Daoy (cell line): ENCODE data around the gene SNX14. TPM values are rescaled to one million over a fixed set of nuclear protein-coding genes. Genes with fewer than 3 reads are reported as not detected.

Source experiments
- DNase-seq: peaks from one replicate; pipeline ENCODE4 v3.0.0-alpha.2; 2015; ENCODE audit warnings: low read depth
- total RNA-seq: library from RNA; depleted of rRNA; stranded (reverse); fragments of >200 nt; shearing (Covaris generic); gene quantifications from 2 replicates; pipeline ENCODE4 v1.2.3, GENCODE V29; 2014

Gene SNX14
- total RNA-seq, 1 experiment from 2014 or later, result 134 TPM

DNA sequence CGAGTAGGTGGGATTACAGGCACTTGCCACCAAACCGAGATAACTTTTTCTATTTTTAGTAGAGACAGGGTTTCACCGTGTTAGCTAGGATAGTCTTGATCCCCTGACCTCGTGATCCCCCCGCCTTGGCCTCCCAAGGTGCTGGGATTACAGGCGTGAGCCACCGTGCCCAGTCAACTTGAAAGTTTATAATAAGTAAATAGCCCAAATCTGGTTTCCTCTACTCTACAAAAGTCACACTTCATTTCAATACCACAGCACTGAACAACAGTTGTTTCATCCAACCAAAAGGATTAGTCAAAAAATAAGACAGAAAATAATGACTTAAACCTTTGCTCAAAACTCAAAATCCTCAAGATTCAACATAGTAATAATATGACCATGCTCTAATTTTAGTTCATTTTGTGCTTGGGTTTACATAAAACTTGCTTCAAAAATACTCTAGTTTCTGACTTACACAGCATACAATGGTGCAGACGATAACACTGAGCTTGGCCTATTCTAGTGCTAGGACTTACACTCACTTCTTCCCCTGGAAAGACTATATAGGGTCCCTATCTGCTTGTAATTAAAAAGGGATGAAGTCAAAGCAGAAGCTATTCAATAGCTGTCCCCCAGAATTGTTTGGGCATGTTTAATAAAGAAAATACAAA, 87.1 kb downstream of the SNX14 start:
- no peak for DNase-seq

DNA sequence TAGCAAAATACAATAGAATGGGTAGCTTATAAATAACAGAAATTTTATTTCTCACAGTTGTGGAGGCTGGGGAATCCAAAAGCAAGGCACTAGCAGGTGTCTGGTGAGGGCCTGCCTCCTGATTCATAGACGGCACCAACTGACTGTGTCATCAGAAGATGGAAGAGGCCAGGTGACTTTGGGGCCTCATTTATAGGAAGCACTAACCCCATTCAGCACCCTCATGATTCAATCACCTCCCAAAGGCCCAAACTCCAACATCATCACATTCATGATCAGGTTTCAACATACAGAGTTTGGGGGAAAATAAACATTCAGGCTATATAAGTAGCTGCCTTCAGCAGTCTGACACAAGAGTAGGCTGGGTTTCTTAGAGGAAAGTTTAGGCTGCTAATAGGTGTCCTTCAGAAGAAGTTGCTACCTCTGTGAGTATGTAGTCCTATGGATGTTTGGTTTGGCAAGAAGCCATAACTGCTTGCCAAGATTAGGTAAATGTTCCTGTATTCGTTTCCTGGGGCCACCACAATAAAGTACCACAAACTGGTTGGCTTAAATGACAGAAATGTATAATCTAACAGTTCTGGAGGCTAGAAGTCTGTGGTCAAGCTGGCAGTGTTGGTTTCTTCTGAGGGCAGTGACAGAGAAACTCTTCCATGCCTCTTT, 94.9 kb downstream of the SNX14 start:
- DNase-seq, result peak; percentile 68

DNA sequence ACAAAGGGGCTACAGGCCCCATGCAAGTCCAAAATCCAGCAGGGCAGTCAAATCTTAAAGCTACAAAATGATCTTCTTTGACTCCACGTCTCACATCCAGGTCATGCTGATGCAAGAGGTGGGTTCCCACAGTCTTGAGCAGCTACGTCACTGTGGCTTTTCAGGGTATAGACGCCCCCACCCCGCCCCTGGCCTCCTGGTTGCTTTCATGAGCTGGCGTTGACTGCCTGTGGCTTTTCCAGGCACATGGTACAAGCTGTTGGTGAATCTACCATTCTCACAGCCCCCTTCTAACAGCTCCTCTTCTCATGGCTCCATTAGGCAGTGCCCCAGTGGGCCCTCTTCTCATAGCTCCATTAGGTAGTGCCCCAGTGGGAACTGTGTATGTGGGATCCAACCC, 96.8 kb downstream of the SNX14 start:
- no peak for DNase-seq

DNA sequence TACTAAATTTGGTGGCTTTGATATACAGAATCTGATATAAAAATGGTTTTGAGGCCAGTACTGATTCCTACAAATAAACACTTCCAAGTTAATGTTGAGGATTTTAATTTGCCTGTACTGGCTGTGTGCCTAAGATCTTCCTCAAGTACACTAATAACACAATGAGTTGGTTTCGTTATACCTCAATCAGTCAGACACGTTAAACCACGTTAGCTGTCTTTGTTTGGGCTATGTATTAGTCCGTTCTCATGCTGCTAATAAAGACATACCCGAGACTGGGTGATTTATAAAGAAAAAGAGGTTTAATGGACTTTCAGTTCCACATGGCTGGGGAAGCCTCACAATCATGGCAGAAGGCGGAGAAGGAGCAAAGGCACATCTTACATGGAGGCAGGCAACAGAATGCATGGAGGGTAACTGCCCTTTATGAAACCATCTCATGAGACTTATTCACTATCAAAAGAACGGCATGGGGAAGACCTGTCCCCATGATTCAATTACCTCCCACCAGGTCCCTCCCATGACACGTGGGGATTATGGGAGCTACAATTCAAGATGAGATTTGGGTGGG, 97.6 kb downstream of the SNX14 start:
- DNase-seq, result no peak

DNA sequence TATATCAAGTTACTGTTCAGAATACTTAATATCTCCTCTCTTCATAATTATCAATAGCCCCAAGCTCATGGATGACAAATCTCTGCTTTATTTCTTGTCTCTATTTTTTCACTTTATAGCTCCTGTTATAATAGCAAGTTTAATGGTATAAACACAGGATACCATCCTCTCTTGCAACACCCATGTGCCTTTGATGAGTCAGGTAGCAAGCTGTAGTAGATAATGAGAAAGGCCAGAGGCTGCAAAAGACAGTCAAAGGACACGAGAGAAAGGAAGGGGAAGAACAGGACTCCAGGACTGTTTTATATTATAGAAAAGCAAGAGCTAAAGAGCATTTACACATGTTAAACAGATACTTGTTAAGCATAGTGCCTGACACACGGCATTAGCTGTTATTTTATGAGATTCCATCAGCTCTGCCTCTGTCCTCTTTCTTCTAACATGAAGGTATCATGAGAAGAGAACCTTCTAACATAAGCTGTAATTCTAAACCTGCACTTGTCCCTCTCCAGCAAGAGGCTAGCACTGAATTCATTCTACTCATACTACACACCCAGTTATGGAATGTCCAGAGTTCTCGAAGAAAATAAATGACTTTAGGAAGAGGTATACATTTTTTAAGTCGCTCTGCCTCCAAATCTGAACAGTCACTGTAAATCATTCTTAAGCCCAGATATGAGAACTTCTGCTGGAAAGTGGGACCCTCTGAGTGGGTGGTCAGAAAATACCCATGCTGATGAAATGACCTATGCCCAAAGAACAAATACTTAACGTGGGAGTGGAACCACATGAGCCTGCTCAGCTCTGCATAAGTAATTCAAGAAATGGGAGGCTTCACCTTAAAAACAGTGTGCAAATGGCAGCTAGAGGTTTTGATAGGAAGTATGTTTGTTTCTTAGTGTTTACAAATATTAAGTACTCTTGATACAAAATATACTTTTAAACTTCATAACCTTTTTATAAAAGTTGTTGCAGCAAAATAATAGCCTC, 98.8 kb downstream of the SNX14 start:
- DNase-seq, result no peak

DNA sequence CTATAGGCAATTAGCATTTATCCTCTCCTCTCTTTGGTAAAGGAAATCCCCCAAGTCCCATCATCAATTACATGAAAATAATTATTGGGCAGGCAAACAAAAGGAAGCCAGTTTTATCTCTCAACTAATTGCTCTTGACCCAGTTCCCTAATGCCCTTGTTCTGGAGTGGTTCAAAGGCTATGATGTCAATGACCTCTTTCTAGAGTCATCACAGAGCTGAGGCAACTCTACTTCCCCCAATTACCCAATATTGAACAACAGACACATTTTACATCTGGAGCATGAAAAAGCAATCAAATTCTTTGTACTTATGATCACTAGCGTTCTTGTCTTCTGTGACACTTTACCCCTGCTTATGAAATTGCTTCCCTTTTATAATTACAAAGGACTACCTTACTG, 100.3 kb downstream of the SNX14 start:
- DNase-seq, result no peak

DNA sequence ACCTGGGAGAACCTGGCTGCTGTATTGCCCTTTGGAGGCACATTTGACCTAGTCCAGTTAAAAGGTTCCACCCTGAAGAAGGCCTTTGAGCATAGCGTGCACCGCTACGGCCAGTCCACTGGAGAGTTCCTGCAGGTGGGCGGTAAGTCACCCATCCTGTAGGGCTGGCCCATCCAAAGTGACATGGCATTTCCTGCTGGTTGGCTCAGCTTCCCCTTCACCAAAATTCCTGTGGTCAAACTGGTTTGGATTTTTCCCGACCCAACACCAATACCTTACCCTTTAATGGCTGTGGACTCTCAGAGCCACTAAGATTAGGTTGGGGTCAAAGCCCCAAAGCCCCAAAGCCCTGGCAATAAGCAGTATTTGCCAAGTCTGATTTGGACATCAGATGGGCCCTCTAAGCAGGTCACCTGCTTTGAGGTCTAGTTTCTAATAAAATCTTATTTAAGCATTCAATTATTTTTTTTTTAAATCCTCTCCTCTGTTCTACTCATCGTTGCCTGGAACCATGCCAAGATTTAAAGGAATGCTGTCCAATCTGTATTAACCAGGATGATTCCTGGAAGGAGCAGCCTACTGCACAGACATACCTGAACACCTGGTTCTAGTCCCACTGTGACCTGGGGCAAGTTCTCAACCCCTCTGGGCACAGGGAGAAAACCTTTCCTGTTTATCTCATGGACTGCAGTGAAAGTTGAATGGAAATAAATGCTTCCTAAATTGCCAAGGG, 103.0 kb downstream of the SNX14 start:
- peak; percentile 23 for DNase-seq

DNA sequence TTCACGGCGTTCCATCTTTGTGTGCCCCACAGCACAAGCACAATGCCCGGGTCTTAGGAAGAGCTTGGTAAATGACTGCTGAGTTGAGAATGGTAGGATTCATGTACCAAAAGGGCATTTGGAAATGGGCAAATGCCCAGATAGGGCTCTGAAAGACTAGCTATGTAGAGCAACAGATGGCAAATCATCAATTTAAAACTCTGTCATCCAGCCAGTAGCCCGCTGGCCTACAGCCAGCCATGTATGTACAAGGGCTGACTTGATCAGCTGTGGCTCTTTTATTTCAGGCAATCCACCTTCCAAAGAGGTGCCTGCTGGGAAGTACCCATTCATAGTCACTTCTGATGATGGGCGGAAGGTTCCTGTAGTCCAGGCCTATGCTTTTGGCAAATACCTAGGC, 108.7 kb downstream of the SNX14 start:
- DNase-seq, result no peak

DNA sequence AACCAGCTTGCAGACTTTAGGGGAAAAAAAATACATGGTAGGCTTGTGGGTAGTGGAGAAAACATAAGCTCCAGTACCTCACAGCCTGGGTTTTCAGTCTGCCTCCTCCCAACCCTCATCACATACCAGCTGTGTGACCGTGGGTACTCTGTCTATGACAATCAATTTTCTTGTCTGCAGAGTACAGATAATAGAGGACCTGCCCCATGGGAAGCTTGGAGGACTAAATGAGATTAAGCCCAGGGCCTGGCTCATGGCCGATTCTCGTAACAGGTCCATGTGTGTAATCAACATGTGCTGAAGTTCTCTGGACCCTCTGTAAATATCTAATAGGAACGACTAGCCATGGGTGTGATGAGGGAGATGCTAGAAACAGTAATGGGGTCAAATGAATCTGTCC, 109.8 kb downstream of the SNX14 start:
- DNase-seq, result no peak

DNA sequence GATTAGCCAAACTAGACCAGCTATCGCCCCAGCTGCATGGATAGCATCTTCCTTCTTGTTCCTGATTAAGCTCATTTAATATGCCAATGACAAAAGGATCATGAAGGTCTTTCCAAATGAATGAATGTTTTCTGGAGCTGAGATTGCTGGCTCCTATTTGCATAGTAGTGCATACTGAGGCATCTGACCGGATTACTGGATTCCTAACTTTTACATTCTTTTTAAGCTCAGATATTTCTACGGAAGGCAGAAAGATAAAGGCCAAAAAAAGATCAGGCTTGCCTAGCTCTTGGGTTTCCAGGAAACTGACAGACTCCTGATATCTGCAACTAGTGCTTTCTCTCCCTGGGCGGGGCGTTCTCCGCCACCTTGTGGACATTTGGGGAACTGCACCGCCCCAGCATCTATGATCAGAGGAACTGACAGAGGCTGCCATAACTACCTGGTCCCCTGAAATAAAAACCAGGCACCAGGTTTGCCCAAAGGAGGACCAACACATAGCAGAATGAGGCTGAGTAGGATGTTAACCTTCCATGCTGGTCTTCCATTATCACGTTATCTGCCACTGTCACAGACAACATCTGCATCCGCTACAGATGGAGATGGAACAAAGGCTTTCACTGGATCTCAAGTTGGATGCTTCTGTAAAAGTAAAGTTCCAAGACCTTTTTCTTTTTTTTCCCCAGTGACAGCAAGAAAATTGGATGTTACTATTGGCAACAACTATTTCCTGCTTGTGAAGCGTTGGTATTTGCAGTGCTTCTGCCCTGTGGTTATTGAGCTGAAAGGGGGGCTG, 110.6 kb downstream of the SNX14 start:
- DNase-seq, result peak; percentile 80

DNA sequence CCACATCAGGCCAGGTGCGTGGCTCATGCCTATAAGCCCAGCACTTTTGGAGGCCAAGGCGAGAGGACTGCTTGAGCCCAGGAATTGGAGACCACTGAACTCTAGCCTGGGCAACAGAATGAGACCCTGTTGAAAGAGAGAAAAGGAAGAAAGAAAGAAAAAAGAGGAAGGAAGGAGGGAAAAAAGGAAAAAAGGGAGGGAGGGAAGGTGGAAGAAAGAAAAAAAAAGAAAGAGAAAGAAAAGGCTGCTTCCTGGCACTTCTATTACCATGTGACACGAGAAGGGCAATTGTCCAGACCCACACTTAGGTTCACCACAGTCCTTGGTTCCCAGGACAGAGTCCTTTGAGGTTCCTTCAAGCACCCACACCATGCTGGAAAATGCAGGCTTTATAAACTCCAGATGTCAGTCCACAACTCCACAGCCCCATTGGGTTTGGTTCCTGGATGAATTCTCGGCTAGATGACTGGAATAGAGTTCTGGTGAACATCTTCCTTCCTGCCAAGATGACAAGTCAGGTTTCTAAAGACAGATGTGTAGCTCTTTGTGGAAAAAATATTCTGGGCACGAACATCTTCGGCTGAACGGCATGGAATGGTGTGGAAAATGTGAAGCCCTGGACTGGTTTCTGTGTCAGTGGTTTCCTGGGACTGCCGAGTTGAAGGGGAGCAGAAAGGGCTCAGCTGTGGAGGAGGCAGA, 111.3 kb downstream of the SNX14 start:
- DNase-seq, result no peak

DNA sequence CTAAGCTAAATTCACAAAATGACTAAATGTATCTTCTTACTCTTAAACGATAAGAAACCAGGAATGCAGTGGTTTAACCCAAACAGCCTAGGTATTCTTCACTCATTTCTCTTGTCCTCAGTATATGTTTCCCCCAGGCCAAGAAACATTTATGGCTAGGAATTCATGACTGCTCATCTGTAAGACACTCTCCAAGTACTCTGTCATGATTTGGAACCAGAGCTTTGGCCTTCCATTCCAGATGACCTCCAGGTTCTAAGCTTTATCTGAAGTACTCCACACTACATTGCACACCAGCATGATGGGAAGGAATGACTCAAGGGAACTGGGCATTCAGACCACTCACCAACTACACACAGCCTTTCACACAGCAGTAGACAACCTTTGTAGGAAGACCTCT, 114.5 kb downstream of the SNX14 start:
- DNase-seq, result no peak

DNA sequence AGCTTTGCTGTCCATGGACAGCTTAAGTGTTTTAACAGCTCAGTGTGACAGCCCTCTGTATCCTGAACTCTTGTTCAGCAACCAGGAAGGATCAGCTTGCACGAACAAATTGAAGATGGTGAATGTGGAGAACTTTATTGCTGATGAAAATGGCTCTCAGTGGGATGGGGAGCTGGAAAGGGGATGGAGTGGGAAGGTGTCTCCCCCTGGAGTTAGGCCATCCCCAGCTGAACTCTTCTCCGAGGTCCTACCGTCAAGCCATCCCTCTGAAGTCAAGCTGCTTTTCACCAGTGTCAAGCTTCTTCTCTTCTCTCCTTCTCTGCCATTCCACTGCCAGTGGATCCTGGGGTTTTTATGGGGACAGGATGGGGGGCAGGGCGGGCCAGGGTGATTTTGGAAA, 117.1 kb downstream of the SNX14 start:
- no peak for DNase-seq

DNA sequence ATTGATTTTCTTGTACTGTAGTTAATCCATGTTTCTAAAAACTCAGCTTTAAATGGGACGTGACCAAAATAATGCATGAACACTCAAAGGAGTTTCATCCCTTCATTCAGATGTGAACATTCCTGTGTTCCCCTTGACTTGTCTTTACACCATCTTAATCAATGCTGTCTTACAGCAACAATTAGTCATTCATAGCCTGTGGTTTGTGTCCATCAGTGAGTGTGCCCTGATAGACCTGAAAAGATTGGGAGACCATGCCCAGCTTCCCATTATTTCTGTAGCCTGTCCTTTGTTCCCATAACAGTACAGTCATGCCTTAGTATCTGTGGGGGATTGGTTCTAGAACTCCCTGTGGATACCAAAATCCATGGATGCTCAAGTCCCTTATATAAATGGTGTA, 119.9 kb downstream of the SNX14 start:
- DNase-seq, result no peak

DNA sequence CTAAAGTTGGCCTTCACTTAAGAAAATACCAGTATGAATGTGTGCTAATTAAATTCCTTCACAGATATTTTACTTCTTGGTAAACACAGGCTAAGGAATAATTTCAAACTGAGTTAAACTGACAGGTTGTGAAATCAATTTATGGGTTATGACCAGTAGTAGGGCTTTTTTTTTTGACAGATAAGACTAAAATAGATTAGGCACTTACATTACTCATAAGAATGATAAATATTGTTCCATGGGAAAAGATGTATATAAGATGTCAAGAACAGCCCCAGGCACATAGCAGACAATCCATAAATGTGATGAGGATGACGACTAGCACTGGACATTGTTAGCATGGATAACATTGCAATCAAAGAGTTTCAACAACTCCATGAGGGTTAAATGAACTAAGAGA, 120.9 kb downstream of the SNX14 start:
- DNase-seq, result no peak

DNA sequence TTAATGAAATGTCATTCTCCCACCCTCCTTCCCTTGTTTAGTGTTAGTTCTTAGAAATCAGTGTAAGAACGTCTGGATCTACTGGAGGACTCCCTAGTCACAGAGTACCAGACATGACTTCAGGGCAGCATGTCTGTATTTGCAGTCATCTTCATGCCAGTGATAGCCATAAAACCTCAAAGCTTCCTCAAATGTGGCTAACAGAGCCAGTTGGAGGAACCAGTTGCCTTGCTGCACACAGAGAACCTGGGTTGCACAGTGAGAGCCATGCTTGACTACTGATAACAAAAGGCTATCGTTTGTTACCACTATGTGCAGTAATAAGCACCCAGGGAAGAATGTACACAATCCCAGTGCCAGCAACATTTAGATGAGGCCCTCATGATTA, 123.6 kb downstream of the SNX14 start:
- no peak for DNase-seq

DNA sequence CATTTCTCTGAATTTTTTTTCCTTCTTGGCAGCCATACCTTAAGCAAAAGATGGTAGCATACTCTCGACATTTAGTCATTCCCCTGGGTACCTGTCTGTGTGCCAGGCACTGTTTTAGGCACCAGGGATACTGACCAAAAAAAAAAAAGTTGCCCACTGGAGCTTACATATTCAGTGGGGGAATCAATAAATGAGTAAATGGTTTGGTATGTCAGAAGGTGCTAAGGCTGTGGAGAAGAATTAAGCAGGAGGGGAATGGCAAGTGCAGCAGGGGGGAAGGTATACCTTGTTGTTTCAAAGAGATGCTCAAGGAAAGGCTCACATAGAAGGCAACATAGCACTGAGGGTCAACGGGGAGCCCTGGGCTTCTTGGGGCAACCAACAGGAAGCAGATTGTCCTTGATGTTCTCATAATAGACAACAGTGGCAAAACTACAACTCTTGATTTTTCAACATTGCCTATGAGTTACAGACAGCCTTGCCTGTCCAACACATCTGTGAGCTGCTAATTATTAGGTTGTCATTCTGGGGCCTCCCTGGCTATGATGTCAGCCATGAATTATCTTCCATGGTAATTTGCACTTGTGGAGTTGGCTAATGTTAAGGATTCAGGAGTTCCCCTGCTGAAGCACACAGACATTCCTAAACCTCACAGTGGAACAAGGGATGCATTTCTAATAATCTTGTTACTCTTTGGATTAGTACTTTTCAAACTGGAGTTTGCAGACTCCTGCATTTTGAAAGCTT, 124.2 kb downstream of the SNX14 start:
- peak; percentile 49 for DNase-seq

DNA sequence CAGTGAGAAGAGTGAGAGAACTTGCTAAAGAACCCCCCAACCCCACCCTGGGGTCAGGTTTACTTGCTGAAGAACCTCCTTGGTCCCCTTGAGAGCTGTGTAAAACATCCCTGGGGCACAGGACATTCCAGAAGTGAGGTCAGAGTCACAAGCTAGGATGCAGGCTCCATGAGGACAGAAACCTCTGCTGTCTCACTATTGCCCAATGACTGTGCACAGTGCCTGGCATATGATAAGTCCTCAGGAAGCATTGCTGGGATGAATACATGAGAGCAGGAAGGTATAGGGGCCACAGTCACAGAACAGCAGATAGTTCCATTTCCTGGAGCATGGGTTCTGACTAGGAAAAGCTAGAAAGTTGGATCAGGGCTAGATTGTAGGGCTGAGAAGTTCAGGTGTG, 125.3 kb downstream of the SNX14 start:
- DNase-seq, result no peak

DNA sequence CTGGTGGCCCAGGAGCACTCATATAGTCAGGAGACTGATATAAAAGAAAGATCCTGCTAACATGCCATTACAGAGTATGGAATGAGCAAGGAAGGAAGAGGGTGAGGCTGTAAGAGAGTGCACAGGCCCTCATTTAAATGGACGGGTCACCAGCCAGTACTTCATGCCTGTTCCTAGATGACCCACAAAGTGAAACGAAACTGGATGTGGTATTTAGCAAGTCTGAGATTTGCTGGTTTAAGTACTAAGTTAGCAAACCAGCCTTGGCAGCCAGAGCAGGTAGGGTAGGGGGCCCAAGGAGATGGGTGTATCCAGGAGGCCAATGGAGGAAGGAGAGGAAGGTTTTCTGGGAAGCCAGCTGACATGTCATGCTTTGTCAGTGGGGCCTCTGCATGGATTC, 127.9 kb downstream of the SNX14 start:
- no peak for DNase-seq
